Transverse colon (tissue), 4 donors: Measurements from ENCODE around the gene FBXO34.

Source experiments
- EP300 ChIP-seq: sonication (generic); formaldehyde crosslinking; IDR thresholded peaks from one replicate; pipeline ENCODE4 v1.6.1; 2017; ENCODE audit warnings: antibody characterized with exemption, low read depth
- POLR2A ChIP-seq: fragments of 450-650 bp; IDR thresholded peaks from one replicate; pipeline ENCODE4 v1.6.1; 2016; ENCODE audit warnings: antibody characterized with exemption, mild to moderate bottlenecking, moderate library complexity
- POLR2AphosphoS5 ChIP-seq, 3 donors: sonication (generic); formaldehyde crosslinking; IDR thresholded peaks; one replicate each; pipeline ENCODE4 v1.6.1; 2016; ENCODE audit warnings: antibody characterized with exemption in 3 of 3
- TF ChIP-seq, protein P1 (sequence below), 5 experiments: fragments of 200-600 bp in 3 of 5; fragments of 450-650 bp in 2 of 5; sonication (generic) in 3 of 5; IDR thresholded peaks; 1 replicate in 2 of 5; 2 replicates in 3 of 5; pipeline ENCODE4 v1.5.1; 2016 to 2017; ENCODE audit warnings: antibody characterized with exemption in 5 of 5, inconsistent platforms in 3 of 5, mild to moderate bottlenecking in 2 of 5, moderate library complexity in 1 of 5

DNA sequence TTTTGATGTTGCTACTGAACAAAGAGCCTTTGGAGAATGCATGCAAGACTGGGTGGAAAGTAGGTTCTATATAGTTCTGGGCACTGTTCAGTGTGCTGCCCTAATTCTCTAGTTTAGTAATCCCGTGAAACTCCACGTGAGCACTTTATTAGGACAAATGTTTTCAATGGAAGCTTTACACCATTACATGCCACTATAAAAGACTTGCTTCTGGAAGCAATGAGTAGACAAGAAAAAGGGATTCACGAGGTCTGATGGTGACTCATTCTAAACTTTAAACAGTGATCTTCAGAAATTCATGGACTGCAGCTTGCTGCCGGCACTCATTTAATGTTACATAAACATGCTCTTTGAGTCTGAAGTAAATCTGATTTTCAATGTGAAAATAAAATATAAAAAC lies 118.1 kb downstream of the FBXO34 start:
- TF ChIP-seq POLR2A (no peak), POLR2AphosphoS5 (IDR thresholded peaks at IDR 0.05) (no peak), EP300 (no peak)
- TF ChIP-seq, protein P1, sequence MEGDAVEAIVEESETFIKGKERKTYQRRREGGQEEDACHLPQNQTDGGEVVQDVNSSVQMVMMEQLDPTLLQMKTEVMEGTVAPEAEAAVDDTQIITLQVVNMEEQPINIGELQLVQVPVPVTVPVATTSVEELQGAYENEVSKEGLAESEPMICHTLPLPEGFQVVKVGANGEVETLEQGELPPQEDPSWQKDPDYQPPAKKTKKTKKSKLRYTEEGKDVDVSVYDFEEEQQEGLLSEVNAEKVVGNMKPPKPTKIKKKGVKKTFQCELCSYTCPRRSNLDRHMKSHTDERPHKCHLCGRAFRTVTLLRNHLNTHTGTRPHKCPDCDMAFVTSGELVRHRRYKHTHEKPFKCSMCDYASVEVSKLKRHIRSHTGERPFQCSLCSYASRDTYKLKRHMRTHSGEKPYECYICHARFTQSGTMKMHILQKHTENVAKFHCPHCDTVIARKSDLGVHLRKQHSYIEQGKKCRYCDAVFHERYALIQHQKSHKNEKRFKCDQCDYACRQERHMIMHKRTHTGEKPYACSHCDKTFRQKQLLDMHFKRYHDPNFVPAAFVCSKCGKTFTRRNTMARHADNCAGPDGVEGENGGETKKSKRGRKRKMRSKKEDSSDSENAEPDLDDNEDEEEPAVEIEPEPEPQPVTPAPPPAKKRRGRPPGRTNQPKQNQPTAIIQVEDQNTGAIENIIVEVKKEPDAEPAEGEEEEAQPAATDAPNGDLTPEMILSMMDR (IDR thresholded peaks at IDR 0.05), result no peak
